AG09319 (cell line): ENCODE measurements around the gene COBL.

Experiments used
- DNase-seq: peaks from one replicate; pipeline ENCODE4 v3.0.0-alpha.2; 2010; ENCODE audit warnings: low read depth; ENCODE audit errors: extremely low read depth
- CTCF ChIP-seq: IDR thresholded peaks from 2 replicates; pipeline ENCODE4 v1.5.1; 2011; ENCODE audit warnings: low read depth, mild to moderate bottlenecking, inconsistent platforms, low read length, moderate library complexity

Gene COBL

GRCh38 chr7:51325908-51326307 lies 9.3 kb upstream of the COBL start:
- no peak for TF ChIP-seq CTCF
- no peak for DNase-seq

DNA sequence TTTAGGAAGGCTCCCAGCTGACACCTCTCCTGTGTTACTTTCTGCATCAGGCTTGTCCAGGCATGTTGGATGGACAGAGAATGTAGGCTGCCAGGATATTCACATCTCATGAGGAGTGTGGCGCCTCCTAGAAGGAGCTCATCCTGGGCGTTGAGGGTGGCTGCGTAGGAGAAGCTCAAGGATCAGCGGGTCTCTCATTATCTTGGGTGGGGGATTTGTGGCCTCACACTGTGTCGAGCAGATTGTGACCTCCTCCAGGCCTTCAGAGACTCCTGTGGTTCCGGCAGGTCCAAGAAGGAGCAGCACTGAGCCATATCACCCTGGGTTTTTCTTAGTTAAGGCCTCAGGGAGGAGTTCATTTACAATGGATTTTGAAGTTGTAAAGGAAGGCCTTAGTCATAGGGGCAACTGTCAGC lies 8.7 kb upstream of the COBL start:
- no peak for TF ChIP-seq CTCF
- no peak for DNase-seq

- TF ChIP-seq CTCF: no peak
Measured at GRCh38 chr7:51324206-51324898, 7.7 kb upstream of the COBL start.

GRCh38 chr7:51321961-51322515 lies 5.4 kb upstream of the COBL start:
- no peak for TF ChIP-seq CTCF
- no peak for DNase-seq

More at GRCh38 chr7:51324206-51324898, 7.7 kb upstream of the COBL start:
- no peak for DNase-seq

DNA sequence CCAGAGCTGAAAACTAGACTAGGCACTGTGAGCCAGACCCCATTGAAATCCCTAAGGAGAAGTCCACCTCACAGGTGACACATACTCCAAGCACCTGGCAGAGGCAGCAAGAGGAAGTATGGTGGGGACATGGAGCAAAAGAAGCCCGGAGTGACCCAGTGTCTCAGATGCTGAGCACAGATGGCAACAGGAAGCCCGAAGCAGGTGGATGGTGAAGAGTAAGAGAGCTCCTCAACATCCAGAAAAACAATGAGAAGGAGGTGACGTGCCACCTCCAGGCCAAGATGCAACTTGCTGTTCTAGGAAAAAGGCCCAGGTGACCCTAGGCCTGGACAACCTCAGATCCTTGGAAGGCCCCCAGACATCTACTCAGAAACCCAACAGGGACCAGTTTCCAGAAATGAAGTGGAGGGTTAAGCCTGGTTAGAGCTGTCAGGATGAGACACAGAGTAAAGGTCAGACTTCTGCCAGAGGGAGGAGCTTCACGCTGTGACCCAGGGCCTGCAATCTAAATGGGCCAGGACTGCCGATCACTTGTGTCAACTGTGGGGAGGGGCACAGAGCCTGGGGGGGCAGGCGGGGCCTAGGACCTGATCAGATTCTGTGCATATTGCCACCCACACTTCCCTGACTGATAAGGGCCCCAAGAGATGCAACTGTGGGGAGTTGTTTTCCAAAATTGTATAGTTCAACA lies 2.4 kb upstream of the COBL start:
- no peak for TF ChIP-seq CTCF
- DNase-seq: no peak

DNA sequence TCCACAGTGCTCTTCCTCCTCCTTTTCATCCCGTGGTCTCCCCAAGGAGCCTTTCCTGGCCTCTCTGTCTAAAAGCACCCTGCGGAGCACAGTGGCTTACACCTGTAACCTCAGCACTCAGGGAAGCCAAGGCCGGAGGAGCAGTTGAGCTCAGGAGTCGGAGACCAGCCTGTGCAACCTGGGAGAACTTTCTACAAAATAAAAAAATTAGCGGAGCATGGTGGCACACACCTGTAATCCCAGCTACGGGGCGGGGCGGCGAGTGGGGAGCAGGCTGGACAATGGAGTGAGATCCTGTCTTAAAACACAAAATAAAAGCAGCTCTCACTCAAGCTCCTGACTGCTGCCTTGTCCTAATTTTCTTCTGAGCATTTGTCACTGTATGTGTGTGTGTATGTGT lies 1.4 kb upstream of the COBL start:
- DNase-seq: no peak
- TF ChIP-seq CTCF: no peak

DNA sequence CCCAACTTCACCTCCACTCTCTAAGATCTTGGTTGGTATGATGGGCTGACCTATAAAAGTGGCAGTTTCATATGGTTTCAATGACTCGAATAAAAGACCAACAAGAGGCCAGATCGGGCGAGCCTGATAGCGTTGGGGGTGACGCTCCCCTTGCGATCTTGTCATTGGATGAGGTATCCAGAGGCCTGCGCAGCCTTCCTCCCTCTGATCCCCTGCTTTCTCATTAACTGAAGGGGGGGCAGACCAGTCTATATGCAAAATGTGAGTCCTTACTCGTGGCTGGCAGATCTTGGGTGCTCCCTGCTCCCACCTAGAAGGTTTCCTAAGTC lies 937 bp upstream of the COBL start:
- DNase-seq: no peak
- TF ChIP-seq CTCF: no peak
